Effector memory CD8-positive, alpha-beta T cell (primary cell): ENCODE results near the gene AFG1L.
"Not testable (repeated sequence)": the region's sequence is repeated elsewhere in the genome, so short reads cannot be mapped to it uniquely, and the experiment has no call there.

Experiments
- ATAC-seq: fragments of 150-1000 bp; cut with Tn5 transposase; replicated peaks from 2 replicates; pipeline ENCODE4 v1.10.0; 2021; ENCODE audit warnings: mild to moderate bottlenecking, moderate library complexity
- DNase-seq, 3 experiments: peaks; one replicate each; pipeline ENCODE4 v3.0.0; 2021
- H3K27ac Mint-ChIP-seq, 2 donors: one replicate each; pipeline ENCODE4 v1.8.0; 2022; ENCODE audit warnings: mild to moderate bottlenecking in 2 of 2, mixed read lengths in 2 of 2, moderate library complexity in 2 of 2
- H3K27me3 Mint-ChIP-seq, 2 donors: one replicate each; pipeline ENCODE4 v1.8.0; 2022; ENCODE audit warnings: mixed read lengths in 2 of 2
- H3K36me3 Mint-ChIP-seq: one replicate; pipeline ENCODE4 v1.8.0; 2022; ENCODE audit warnings: mild to moderate bottlenecking, moderate library complexity, mixed read lengths; ENCODE audit not compliant: insufficient read depth
- H3K4me1 Mint-ChIP-seq, 2 donors: one replicate each; pipeline ENCODE4 v1.8.0; 2022; ENCODE audit warnings: low read depth in 2 of 2, mixed read lengths in 2 of 2
- H3K4me3 Mint-ChIP-seq, 2 donors: one replicate each; pipeline ENCODE4 v1.8.0; 2022; ENCODE audit warnings: mild to moderate bottlenecking in 2 of 2, mixed read lengths in 2 of 2, moderate library complexity in 2 of 2
- H3K9me3 Mint-ChIP-seq, 2 donors: one replicate each; pipeline ENCODE4 v1.8.0; 2022; ENCODE audit warnings: mixed read lengths in 2 of 2

Gene AFG1L

DNA sequence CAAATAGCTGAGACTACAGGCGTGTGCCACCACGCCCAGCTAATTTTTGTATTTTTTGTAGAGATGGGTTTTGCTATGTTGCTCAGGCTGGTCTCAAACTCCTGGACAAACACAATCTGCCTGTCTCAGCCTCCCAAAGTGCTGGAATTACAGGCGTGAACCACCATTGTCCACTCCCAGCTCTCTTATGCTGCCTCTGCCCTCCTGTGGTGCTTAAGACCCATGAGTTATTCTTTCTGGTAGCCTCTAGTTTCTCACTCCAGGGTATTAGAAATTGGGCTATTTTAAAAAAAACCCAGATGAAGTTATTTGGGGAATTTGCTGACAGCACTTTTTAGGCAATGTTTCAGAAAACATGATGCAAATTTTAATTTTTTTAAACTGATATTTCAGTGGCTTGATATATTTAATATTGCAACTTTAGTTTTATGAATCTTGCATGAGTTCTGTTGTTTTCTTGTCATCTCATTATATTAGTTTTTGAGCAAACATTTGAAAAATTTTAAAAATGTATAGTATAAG, 151.8 kb downstream of the AFG1L start:
- Mint-ChIP-seq H3K4me3 (no peak overlapping the region), H3K27me3 (no peaks in the 10 kb centered on the region), H3K27ac (no peak overlapping the region), H3K9me3 (no peaks in the 10 kb centered on the region), H3K4me1 (peaks cover 2 to 6% of the 10 kb centered on the region in 2 donors), H3K36me3 (no peaks in the 10 kb centered on the region)
- DNase-seq (no peak), ATAC-seq (no peak)

DNA sequence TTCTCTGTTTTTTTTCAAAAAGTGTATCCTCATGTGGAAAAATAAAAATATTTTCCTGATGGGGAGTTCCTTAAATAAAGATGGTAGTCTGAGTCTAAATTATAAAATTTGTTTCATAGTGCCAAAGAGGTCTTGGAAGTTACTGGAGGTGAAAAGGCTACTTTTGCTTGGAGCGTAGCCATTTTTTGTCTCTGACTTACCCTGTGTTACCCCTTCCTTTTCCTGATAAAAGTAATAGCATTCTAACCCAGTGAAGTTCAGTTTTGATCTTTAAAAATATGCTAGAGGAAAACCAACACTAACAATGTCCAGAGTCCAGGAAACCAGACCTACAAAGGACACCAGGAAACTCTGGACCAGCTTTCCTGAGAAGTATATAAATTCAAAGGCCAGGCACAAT, 153.6 kb downstream of the AFG1L start:
- Mint-ChIP-seq H3K4me3 (no peak overlapping the region), H3K4me1 (peaks cover 2 to 6% of the 10 kb centered on the region in 2 donors), H3K36me3 (no peaks in the 10 kb centered on the region), H3K27me3 (no peaks in the 10 kb centered on the region), H3K27ac (no peak overlapping the region), H3K9me3 (no peaks in the 10 kb centered on the region)
- DNase-seq (no peak), ATAC-seq (no peak)

DNA sequence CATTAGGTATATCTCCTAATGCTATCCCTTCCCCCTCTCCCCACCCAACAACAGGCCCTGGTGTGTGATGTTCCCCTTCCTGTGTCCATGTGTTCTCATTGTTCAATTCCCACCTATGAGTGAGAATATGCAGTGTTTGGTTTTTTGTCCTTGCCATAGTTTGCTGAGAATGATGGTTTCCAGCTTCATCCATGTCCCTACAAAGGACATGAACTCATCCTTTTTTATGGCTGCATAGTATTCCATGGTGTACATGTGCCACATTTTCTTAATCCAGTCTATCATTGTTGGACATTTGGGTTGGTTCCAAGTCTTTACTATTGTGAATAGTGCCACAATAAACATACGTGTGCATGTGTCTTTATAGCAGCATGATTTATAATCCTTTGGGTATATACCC, 154.9 kb downstream of the AFG1L start:
- not testable (repeated sequence) for H3K9me3 Mint-ChIP-seq, ATAC-seq, DNase-seq, H3K36me3 Mint-ChIP-seq, H3K27me3 Mint-ChIP-seq, H3K27ac Mint-ChIP-seq, H3K4me1 Mint-ChIP-seq, H3K4me3 Mint-ChIP-seq

DNA sequence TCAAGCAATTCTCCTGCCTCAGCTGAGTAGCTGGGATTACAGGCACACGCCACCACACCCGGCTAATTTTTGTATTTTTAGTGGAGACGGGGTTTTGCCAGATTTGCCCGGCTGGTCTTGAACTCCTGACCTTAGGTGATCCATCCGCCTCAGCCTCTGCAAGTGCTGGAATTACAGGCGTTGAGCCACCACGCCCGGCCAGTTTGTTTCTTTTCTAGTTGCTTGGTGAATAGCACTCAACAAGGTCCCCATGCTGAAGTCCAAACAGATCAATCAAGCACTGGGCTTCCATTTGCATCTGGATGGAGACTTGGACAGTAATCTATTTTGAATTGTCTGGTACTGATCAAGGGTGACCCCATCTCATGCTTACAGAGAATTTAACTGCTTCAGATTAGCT, 157.0 kb downstream of the AFG1L start:
- Mint-ChIP-seq H3K4me1 (no peaks in the 10 kb centered on the region), H3K4me3 (no peak overlapping the region), H3K36me3 (no peaks in the 10 kb centered on the region), H3K27me3 (no peaks in the 10 kb centered on the region), H3K27ac (no peak overlapping the region), H3K9me3 (no peaks in the 10 kb centered on the region)
- no peak for ATAC-seq
- DNase-seq, result no peak

DNA sequence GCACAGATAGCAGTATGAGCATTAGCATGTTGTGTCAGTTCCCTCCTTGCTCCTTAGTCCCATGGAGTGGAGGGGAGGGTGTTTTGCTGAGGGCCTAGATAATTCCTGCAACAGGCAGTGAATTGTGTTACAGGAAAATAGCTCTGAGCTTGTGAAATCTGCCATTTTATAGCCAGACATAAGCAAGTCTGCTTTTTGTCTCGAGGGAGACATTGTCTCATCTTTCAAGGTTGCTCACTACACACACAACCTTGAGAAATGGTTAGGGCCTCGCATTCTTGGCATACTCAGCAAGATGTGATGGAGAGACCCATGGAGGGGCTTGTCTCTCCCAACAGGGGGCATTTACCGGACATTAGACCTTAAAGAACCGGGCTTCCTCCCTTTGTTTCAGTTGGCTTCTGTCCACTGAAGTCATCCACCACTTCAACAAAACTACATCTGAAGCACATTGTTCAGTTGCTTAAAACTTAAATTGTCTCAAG, 157.9 kb downstream of the AFG1L start:
- no peak overlapping the region for H3K4me3 Mint-ChIP-seq
- H3K36me3 Mint-ChIP-seq, result no peaks in the 10 kb centered on the region
- no peaks in the 10 kb centered on the region for H3K4me1 Mint-ChIP-seq
- DNase-seq (no peak), ATAC-seq (no peak)
- H3K27me3 Mint-ChIP-seq, result peaks cover 0 to under 1% of the 10 kb centered on the region in 2 donors
- no peaks in the 10 kb centered on the region for H3K9me3 Mint-ChIP-seq
- H3K27ac Mint-ChIP-seq, result no peak overlapping the region

DNA sequence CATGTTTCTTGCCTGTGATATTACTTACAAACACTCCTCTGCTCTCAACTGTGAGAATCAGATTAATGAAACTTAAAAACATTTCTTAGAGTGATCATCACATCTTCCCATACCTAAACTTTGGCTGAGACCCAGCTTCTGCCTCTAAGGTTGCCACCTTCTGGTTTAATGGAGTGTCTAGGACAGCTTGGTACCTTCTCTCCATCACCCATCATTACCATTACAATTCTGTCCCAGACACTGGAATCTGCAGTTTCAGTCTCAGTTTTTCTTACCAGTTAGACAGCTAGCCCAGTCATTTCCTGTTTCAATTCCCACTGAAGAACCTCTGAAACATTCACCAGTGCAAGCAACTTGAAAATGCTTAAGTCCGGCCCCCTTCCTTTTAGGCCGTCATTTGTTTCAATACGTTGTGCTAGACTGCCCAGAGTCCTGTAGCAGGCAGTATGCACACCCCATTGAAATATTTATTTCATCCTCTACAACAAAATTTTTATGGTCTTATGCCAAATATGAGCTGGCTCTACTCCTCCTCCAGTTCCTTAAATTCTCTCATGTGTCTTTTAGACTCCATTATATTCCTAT, 158.8 kb downstream of the AFG1L start:
- no peaks in the 10 kb centered on the region for H3K36me3 Mint-ChIP-seq
- H3K27ac Mint-ChIP-seq, result no peak overlapping the region
- H3K4me1 Mint-ChIP-seq, result peaks cover 0 to 3% of the 10 kb centered on the region in 2 donors
- DNase-seq, result no peak
- H3K9me3 Mint-ChIP-seq, result no peaks in the 10 kb centered on the region
- no peak overlapping the region for H3K4me3 Mint-ChIP-seq
- ATAC-seq, result no peak
- peaks cover 0 to 10% of the 10 kb centered on the region in 2 donors for H3K27me3 Mint-ChIP-seq

DNA sequence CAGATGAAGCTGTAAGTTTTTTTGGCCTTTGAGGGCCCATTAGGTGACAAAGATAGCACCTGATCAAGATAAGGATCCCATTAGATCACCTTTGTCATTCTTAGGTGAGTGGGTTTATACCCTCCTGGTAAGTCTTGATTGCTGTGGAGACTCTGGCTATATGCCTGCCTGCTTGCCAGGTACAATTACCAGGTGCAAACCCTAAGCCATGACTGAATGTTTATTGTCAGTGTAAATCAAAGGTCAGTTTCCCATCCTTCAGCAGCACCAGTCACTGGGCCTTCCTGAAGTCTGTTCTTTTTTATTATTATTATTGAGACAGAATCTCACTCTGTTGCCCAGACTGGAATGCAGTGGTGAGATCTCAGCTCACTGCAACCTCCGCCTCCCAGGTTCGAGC, 159.5 kb downstream of the AFG1L start:
- Mint-ChIP-seq H3K36me3 (no peaks in the 10 kb centered on the region), H3K9me3 (no peaks in the 10 kb centered on the region), H3K4me1 (peaks cover 0 to 3% of the 10 kb centered on the region in 2 donors), H3K27ac (no peak overlapping the region), H3K27me3 (peaks cover 0 to 11% of the 10 kb centered on the region in 2 donors), H3K4me3 (no peak overlapping the region)
- DNase-seq (no peak), ATAC-seq (no peak)

DNA sequence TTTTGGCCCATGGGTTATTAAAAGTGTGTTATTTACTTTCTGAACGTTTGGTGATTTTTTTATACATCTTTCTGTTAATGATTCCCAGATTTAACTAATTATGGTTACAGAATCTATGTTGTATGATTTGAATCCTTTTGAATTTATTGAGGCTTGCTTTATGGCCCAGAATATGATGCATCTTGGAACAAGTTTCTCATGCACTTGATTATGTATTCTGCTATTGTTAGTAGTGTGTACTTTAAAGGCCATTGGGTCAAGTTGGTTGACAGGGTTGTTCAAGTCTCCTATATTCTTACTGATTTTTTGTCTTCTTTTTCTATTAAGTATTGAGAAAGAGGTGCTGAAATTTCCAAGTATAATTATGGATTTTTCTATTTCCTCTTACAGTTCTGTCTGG, 160.8 kb downstream of the AFG1L start:
- Mint-ChIP-seq H3K27me3 (peaks cover 0 to 11% of the 10 kb centered on the region in 2 donors), H3K36me3 (no peaks in the 10 kb centered on the region), H3K4me3 (no peak overlapping the region), H3K27ac (no peak overlapping the region), H3K4me1 (peaks cover 0 to 3% of the 10 kb centered on the region in 2 donors), H3K9me3 (no peaks in the 10 kb centered on the region)
- DNase-seq (no peak), ATAC-seq (no peak)

DNA sequence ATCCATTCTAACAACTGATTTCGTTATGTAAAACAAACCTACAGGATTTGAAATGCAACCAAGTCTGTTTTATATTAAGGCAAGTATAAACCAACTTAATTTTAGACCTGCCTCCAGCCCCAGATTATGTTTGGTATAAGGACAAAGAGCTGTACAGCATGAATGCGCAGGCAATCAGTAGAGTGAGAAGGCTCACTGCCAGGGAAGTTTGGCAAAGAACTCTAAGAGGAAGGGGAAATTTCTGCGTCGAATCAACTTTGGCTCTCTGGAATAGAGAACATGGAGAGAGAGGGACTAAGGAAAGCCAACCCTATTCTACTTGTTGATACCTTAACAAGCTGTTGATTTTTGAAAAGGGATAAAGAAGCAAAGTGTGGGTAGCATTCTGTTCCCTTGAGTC, 168.9 kb downstream of the AFG1L start:
- ATAC-seq, result no peak
- H3K27me3 Mint-ChIP-seq, result peaks cover 0 to under 1% of the 10 kb centered on the region in 2 donors
- no peak overlapping the region for H3K27ac Mint-ChIP-seq
- no peak overlapping the region for H3K4me3 Mint-ChIP-seq
- no peak for DNase-seq
- H3K4me1 Mint-ChIP-seq, result no peaks in the 10 kb centered on the region
- H3K9me3 Mint-ChIP-seq, result no peaks in the 10 kb centered on the region
- H3K36me3 Mint-ChIP-seq, result peaks cover 3% of the 10 kb centered on the region

DNA sequence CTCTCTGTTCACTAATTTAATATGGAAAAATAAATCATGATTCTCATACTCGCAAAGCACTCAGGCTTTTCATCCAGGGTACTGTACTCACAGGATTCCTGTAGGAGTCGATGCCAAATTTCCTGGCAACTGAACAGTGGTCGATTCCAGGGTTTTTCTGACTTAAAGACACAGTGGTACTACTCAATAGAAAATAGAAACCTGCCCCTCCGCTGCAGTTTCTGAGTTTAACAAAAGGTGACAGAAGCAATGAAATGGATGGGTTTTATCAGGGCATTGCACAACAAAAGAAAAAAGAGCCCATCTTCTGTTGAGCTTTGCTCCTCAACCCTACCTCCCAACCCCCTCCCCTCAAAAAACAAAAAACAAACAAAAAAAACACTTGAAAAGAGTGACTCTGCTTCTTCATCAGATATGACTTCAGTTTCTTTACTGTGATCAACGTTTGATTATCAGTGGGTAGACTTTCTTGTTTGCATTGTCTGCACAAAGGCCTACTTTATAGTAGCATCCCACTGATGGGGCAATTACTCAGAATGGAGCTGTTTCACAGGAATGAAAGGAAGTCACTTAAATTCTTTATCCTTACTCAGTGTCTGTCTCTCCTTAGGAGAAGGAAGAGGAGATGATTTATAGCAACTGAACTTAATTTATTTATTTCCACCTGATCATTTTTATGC, 169.7 kb downstream of the AFG1L start:
- no peak for ATAC-seq
- Mint-ChIP-seq H3K4me3 (no peak overlapping the region), H3K4me1 (no peaks in the 10 kb centered on the region), H3K9me3 (no peaks in the 10 kb centered on the region), H3K27ac (no peak overlapping the region), H3K36me3 (peaks cover 3% of the 10 kb centered on the region), H3K27me3 (peaks cover 0 to 3% of the 10 kb centered on the region in 2 donors)
- DNase-seq, result no peak

DNA sequence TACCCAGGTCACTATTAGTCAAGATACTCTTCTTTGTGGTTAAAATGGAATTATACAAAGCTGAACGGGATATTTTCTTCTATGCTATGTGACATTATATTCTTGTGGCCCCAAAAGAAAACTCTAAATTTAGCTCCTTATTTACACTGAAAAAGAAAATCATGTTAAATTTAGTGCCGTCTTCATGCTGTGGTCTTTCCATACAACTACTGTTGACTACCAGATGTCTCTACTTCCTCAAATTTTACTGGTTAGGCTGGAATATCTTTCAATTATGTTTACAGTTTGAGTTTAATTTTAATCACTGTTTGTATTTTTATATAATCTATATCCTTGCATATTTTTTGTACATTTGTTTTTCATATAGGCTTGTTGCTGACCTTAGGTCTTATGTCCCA, 170.2 kb downstream of the AFG1L start:
- Mint-ChIP-seq H3K27ac (no peak overlapping the region), H3K4me3 (no peak overlapping the region), H3K9me3 (no peaks in the 10 kb centered on the region), H3K4me1 (no peaks in the 10 kb centered on the region), H3K36me3 (peaks cover 3% of the 10 kb centered on the region), H3K27me3 (peaks cover 0 to 6% of the 10 kb centered on the region in 2 donors)
- no peak for ATAC-seq
- DNase-seq, result no peak

DNA sequence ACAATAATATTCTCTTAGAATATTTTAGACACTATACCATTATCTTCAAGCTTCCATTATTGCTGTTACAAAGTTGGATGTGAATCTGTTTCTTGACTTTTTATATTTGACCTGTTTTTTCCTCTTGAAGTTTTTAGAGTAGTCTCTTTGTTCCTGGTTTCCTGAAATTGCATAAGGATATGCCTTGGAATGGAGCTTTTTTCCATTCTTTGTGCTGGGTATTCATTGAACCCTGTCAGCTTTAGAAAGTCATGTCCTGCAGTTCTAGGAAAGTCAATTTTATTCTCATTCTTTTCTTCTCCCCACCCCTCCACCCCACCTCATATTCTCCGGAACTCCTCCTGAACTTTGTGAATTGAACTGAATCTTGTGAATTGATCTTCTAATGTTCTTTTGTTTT, 173.5 kb downstream of the AFG1L start:
- Mint-ChIP-seq H3K27me3 (peaks cover 0 to 6% of the 10 kb centered on the region in 2 donors), H3K9me3 (no peaks in the 10 kb centered on the region), H3K27ac (no peak overlapping the region), H3K4me1 (no peaks in the 10 kb centered on the region), H3K36me3 (peaks cover 3% of the 10 kb centered on the region), H3K4me3 (no peak overlapping the region)
- ATAC-seq, result no peak
- DNase-seq, result no peak

DNA sequence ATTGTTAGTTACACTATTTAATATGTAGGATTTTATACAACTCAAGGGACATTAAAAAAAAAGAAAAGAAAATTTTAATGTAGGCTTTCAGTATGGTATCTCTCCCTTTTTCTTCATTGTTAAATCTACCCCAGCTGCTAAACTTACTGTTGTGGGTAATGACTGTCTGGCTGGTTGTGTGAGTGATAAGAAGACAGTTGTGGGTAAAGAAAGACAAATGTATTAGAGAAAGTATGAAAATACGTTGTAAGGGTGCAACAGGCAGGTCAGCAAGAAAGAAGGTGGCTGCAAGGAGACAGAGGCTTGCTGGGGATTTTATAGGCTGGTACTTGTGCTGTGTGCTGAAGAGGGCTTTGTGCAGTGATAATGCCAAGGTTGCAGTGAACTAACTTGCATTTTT, 174.5 kb downstream of the AFG1L start:
- Mint-ChIP-seq H3K27me3 (peaks cover 0 to 6% of the 10 kb centered on the region in 2 donors), H3K4me3 (no peak overlapping the region), H3K36me3 (peaks cover 3% of the 10 kb centered on the region), H3K9me3 (no peaks in the 10 kb centered on the region), H3K27ac (no peak overlapping the region), H3K4me1 (peaks cover 0 to 2% of the 10 kb centered on the region in 2 donors)
- no peak for DNase-seq
- ATAC-seq, result no peak

DNA sequence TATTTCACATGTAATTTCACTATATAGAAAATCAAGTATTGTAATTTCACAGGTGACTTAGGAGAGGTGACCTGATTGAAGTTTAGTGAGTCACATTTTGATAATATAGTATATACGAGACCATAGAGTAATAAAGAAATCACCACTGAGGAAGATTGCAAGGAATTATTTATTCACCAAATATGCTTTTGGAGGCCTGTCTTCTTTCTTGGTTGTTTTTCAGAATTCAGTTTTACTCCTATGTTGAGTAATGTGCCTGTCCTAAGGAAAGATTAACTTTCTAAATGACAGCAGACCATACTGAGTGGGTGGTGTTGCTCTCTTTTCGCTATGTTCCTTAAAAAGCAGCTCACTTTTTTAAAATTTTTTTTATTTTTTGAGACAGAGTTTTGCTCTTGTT, 178.3 kb downstream of the AFG1L start:
- no peak for ATAC-seq
- peaks cover 5 to 6% of the 10 kb centered on the region in 2 donors for H3K27me3 Mint-ChIP-seq

More for the DNA sequence above, 178.3 kb downstream of the AFG1L start:
- DNase-seq, result no peak
- Mint-ChIP-seq H3K4me3 (no peak overlapping the region), H3K36me3 (no peaks in the 10 kb centered on the region), H3K27ac (no peak overlapping the region), H3K4me1 (peaks cover 0 to 2% of the 10 kb centered on the region in 2 donors), H3K9me3 (no peaks in the 10 kb centered on the region)
